GM12892 (cell line): ENCODE results near the gene CPSF4.

ENCODE experiments used
- POLR2A ChIP-seq: IDR thresholded peaks from 2 replicates; pipeline ENCODE4 v1.6.1; 2011; ENCODE audit warnings: low read depth, low read length, control low read depth
- POLR2AphosphoS5 ChIP-seq: IDR thresholded peaks from 2 replicates; pipeline ENCODE4 v1.6.1; 2011; ENCODE audit warnings: low read depth, low read length, control low read depth
- TAF1 ChIP-seq: IDR thresholded peaks from 2 replicates; pipeline ENCODE4 v1.6.1; 2011; ENCODE audit warnings: low read depth, mild to moderate bottlenecking, control low read depth, low read length, borderline replicate concordance

- TF ChIP-seq POLR2A (peak; percentile 39; the same call in 1 of the 2 replicates), POLR2AphosphoS5 (no peak; the same call in none of the 2 replicates), TAF1 (no peak)
Observed at GRCh38 chr7:99457650-99458493, 19.1 kb downstream of the CPSF4 start.
